GM21515 (cell line): ENCODE results near the gene SH3RF1.

ENCODE experiments used
- ATAC-seq: cut with Tn5 transposase; IDR thresholded peaks from one replicate; pipeline ENCODE4 v1.9.1; 2021; ENCODE audit not compliant: unreplicated experiment

Gene SH3RF1

GRCh38 chr4:169167957-169168858 is 102.5 kb downstream of the SH3RF1 start:
- ATAC-seq = peak; percentile 92

- ATAC-seq = no peak
Observed at GRCh38 chr4:169164669-169165415, 105.9 kb downstream of the SH3RF1 start.

- no peak for ATAC-seq
Observed at GRCh38 chr4:169163947-169164668, 106.6 kb downstream of the SH3RF1 start.

- ATAC-seq = no peak
Observed at GRCh38 chr4:169163495-169163894, 107.3 kb downstream of the SH3RF1 start.

GRCh38 chr4:169160825-169161224 is 109.9 kb downstream of the SH3RF1 start:
- ATAC-seq = no peak

- no peak for ATAC-seq
Observed at GRCh38 chr4:169159624-169160171, 111.1 kb downstream of the SH3RF1 start.

- no peak for ATAC-seq
Observed at GRCh38 chr4:169158861-169159260, 111.9 kb downstream of the SH3RF1 start.

GRCh38 chr4:169158046-169158445 is 112.7 kb downstream of the SH3RF1 start:
- ATAC-seq = no peak

- ATAC-seq = no peak
Observed at GRCh38 chr4:169156392-169156791, 114.4 kb downstream of the SH3RF1 start.

GRCh38 chr4:169154121-169154520 is 116.6 kb downstream of the SH3RF1 start:
- ATAC-seq = no peak

- ATAC-seq = no peak
Observed at GRCh38 chr4:169153481-169154087, 117.2 kb downstream of the SH3RF1 start.

- ATAC-seq = no peak
Observed at GRCh38 chr4:169152899-169153298, 117.9 kb downstream of the SH3RF1 start.

GRCh38 chr4:169152098-169152497 is 118.7 kb downstream of the SH3RF1 start:
- ATAC-seq = no peak

- no peak for ATAC-seq
Observed at GRCh38 chr4:169151671-169152070, 119.1 kb downstream of the SH3RF1 start.

- ATAC-seq = no peak
Observed at GRCh38 chr4:169150806-169151205, 120.0 kb downstream of the SH3RF1 start.

- no peak for ATAC-seq
Observed at GRCh38 chr4:169148885-169149284, 121.9 kb downstream of the SH3RF1 start.

GRCh38 chr4:169147191-169147590 is 123.6 kb downstream of the SH3RF1 start:
- no peak for ATAC-seq

GRCh38 chr4:169144061-169144600 is 126.6 kb downstream of the SH3RF1 start:
- ATAC-seq = no peak

GRCh38 chr4:169143335-169143734 is 127.4 kb downstream of the SH3RF1 start:
- no peak for ATAC-seq

- no peak for ATAC-seq
Observed at GRCh38 chr4:169142906-169143305, 127.8 kb downstream of the SH3RF1 start.
